Suprapubic skin (tissue), 4 donors: ENCODE results near the gene CACNG7. TPM values are rescaled to one million over a fixed set of nuclear protein-coding genes. Genes with fewer than 3 reads are reported as not detected.

ENCODE experiments used
- DNase-seq, 2 donors: peaks; one replicate each; pipeline ENCODE4 v3.0.0-alpha.2; 2019; ENCODE audit warnings: low spot score in 2 of 2
- H3K27ac ChIP-seq: fragments of 200-600 bp; sonication (generic); one replicate; pipeline ENCODE4 v1.5.1; 2019
- H3K27me3 ChIP-seq: fragments of 200-600 bp; sonication (generic); one replicate; pipeline ENCODE4 v1.5.1; 2019
- H3K36me3 ChIP-seq: fragments of 200-600 bp; sonication (generic); one replicate; pipeline ENCODE4 v1.5.1; 2019
- H3K4me1 ChIP-seq: fragments of 200-600 bp; sonication (generic); one replicate; pipeline ENCODE4 v1.5.1; 2019
- H3K4me3 ChIP-seq: fragments of 200-600 bp; sonication (generic); one replicate; pipeline ENCODE4 v1.5.1; 2019; ENCODE audit warnings: mild to moderate bottlenecking
- H3K9me3 ChIP-seq: fragments of 200-600 bp; sonication (generic); one replicate; pipeline ENCODE4 v1.5.1; 2019
- EP300 ChIP-seq: sonication (generic); formaldehyde crosslinking; IDR thresholded peaks from one replicate; pipeline ENCODE4 v1.6.1; 2017; ENCODE audit warnings: antibody characterized with exemption
- POLR2A ChIP-seq, 2 donors: fragments of 450-650 bp; IDR thresholded peaks; one replicate each; pipeline ENCODE4 v1.6.1; 2017; ENCODE audit warnings: antibody characterized with exemption in 2 of 2, mild to moderate bottlenecking in 2 of 2, moderate library complexity in 2 of 2
- POLR2AphosphoS5 ChIP-seq, 3 donors: sonication (generic); formaldehyde crosslinking; IDR thresholded peaks; one replicate each; pipeline ENCODE4 v1.6.1; 2017; ENCODE audit warnings: antibody characterized with exemption in 3 of 3
- WGBS: methylation state at CpG from one replicate; pipeline ENCODE4 v1.1.5; 2018; 5-methylcytosine and 5-hydroxymethylcytosine counted together
- total RNA-seq, 4 donors: library from RNA; depleted of rRNA; stranded (reverse); fragments of >200 nt; gene quantifications; one replicate each; pipeline ENCODE4 v1.1.0, GENCODE V29; 2016
- TF ChIP-seq, protein P1 (sequence below), 2 donors: fragments of 200-600 bp in 1 of 2; fragments of 450-650 bp in 1 of 2; sonication (generic) in 1 of 2; IDR thresholded peaks; one replicate each; pipeline ENCODE4 v1.5.1; 2016 to 2019; ENCODE audit warnings: antibody characterized with exemption in 2 of 2, mild to moderate bottlenecking in 1 of 2, moderate library complexity in 1 of 2

Gene CACNG7, protein sequence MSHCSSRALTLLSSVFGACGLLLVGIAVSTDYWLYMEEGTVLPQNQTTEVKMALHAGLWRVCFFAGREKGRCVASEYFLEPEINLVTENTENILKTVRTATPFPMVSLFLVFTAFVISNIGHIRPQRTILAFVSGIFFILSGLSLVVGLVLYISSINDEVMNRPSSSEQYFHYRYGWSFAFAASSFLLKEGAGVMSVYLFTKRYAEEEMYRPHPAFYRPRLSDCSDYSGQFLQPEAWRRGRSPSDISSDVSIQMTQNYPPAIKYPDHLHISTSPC
- total RNA-seq: not detected

- H3K27me3 ChIP-seq: peaks cover 94% of the 10 kb centered on the region
- TF ChIP-seq, protein P1, sequence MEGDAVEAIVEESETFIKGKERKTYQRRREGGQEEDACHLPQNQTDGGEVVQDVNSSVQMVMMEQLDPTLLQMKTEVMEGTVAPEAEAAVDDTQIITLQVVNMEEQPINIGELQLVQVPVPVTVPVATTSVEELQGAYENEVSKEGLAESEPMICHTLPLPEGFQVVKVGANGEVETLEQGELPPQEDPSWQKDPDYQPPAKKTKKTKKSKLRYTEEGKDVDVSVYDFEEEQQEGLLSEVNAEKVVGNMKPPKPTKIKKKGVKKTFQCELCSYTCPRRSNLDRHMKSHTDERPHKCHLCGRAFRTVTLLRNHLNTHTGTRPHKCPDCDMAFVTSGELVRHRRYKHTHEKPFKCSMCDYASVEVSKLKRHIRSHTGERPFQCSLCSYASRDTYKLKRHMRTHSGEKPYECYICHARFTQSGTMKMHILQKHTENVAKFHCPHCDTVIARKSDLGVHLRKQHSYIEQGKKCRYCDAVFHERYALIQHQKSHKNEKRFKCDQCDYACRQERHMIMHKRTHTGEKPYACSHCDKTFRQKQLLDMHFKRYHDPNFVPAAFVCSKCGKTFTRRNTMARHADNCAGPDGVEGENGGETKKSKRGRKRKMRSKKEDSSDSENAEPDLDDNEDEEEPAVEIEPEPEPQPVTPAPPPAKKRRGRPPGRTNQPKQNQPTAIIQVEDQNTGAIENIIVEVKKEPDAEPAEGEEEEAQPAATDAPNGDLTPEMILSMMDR (IDR thresholded peaks at IDR 0.05): no peak
- TF ChIP-seq POLR2A (IDR thresholded peaks at IDR 0.05) (no peak), EP300 (no peak), POLR2AphosphoS5 (IDR thresholded peaks at IDR 0.05) (no peak)
- H3K4me1 ChIP-seq: peaks cover 10% of the 10 kb centered on the region
- 3% methylated on average over 19 of the region's 28 CpGs for WGBS
- no peak within 1 kb of the TSS for H3K27ac ChIP-seq
- H3K4me3 ChIP-seq: no peak within 1 kb of the TSS
- no peaks in the 10 kb centered on the region for H3K36me3 ChIP-seq
- H3K9me3 ChIP-seq: no peaks in the 10 kb centered on the region
- DNase-seq: no peak
Observed at GRCh38 chr19:53908935-53909415, at the start of gene CACNG7. Gene CACNG7, plus strand, starts transcription at chr19:53909278. Its CDS starts 3,554 bp downstream, at chr19:53912832.

DNA sequence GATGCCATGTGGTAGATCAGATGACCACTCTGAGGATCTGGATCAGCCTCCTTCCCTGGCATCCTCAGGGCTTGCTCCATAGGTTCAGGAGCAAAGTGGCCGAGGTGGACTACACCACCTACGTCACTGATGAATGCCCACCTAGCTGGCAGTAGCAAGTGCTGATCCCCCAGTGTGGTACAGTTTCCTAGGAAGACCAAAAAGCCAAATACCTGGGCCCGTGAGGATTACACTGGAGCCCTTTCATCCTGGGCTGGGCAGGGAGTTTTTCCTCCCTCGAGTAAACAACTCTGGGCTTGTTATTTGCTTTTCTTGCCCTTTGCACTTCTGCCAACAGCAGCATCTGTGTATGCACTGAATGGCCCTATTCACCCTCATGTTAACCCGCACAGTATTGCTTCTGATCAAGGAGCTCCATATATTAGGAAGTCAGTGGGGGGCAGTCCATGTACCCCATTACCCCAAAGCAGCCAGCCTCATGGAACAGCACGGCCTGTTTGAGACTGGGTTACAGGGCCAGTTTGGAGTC lies 44.7 kb upstream of the CACNG7 start:
- DNase-seq: no peak
- WGBS: 53% methylated on average over 6 of the region's 6 CpGs
- H3K27me3 ChIP-seq: no peaks in the 10 kb centered on the region
- H3K4me3 ChIP-seq: no peak overlapping the region
- H3K4me1 ChIP-seq: peaks cover 34% of the 10 kb centered on the region
- H3K27ac ChIP-seq: peak overlapping the region; percentile 80
- H3K36me3 ChIP-seq: no peaks in the 10 kb centered on the region
- H3K9me3 ChIP-seq: no peaks in the 10 kb centered on the region
- TF ChIP-seq, protein P1 (IDR thresholded peaks at IDR 0.05): no peak
- no peak for TF ChIP-seq EP300
- no peak for TF ChIP-seq POLR2A (IDR thresholded peaks at IDR 0.05)
- no peak for TF ChIP-seq POLR2AphosphoS5 (IDR thresholded peaks at IDR 0.05)

GRCh38 chr19:53865523-53865917 lies 43.6 kb upstream of the CACNG7 start:
- no peaks in the 10 kb centered on the region for H3K27me3 ChIP-seq
- peaks cover 43% of the 10 kb centered on the region for H3K4me1 ChIP-seq
- no peak for DNase-seq
- H3K4me3 ChIP-seq: peak overlapping the region; percentile 80
- H3K36me3 ChIP-seq: no peaks in the 10 kb centered on the region
- TF ChIP-seq POLR2A (IDR thresholded peaks at IDR 0.05) (no peak), EP300 (no peak), POLR2AphosphoS5 (IDR thresholded peaks at IDR 0.05) (no peak)
- TF ChIP-seq, protein P1 (IDR thresholded peaks at IDR 0.05): no peak
- no peaks in the 10 kb centered on the region for H3K9me3 ChIP-seq
- WGBS: 43% methylated on average over 9 of the region's 9 CpGs
- H3K27ac ChIP-seq: peak overlapping the region; percentile 80

GRCh38 chr19:53865918-53866864 lies 42.9 kb upstream of the CACNG7 start:
- peak overlapping the region; percentile 80 for H3K4me3 ChIP-seq
- peak overlapping the region; percentile 80 for H3K27ac ChIP-seq
- H3K4me1 ChIP-seq: peaks cover 50% of the 10 kb centered on the region
- no peaks in the 10 kb centered on the region for H3K9me3 ChIP-seq
- 3% methylated on average over 30 of the region's 50 CpGs for WGBS
- no peak for TF ChIP-seq EP300
- peak in 2 of 3 donors; percentile 76 to 77 for TF ChIP-seq POLR2AphosphoS5 (IDR thresholded peaks at IDR 0.05)
- TF ChIP-seq POLR2A (IDR thresholded peaks at IDR 0.05): peak in 1 of 2 donors; percentile 70
- H3K27me3 ChIP-seq: no peaks in the 10 kb centered on the region
- H3K36me3 ChIP-seq: no peaks in the 10 kb centered on the region
- peak; percentile 92 to 94 for DNase-seq

GRCh38 chr19:53866865-53867224 lies 42.2 kb upstream of the CACNG7 start:
- peak overlapping the region; percentile 80 for H3K27ac ChIP-seq
- no peaks in the 10 kb centered on the region for H3K9me3 ChIP-seq
- TF ChIP-seq POLR2A (IDR thresholded peaks at IDR 0.05) (no peak), POLR2AphosphoS5 (IDR thresholded peaks at IDR 0.05) (no peak), EP300 (no peak)
- TF ChIP-seq, protein P1 (IDR thresholded peaks at IDR 0.05): no peak
- peaks cover 55% of the 10 kb centered on the region for H3K4me1 ChIP-seq
- DNase-seq: peak in 1 of 2 donors; percentile 83
- no peaks in the 10 kb centered on the region for H3K27me3 ChIP-seq
- H3K36me3 ChIP-seq: no peaks in the 10 kb centered on the region
- 13% methylated on average over 6 of the region's 14 CpGs for WGBS
- peak overlapping the region; percentile 80 for H3K4me3 ChIP-seq
